ENCODE measurements around the gene BNIP3.
A peak's percentile ranks its signal among the peaks of the same experiment; 100 is the strongest.
"Not testable (repeated sequence)": the region's sequence is repeated elsewhere in the genome, so short reads cannot be mapped to it uniquely, and the experiment has no call there.

BNIP3 gene

DNA sequence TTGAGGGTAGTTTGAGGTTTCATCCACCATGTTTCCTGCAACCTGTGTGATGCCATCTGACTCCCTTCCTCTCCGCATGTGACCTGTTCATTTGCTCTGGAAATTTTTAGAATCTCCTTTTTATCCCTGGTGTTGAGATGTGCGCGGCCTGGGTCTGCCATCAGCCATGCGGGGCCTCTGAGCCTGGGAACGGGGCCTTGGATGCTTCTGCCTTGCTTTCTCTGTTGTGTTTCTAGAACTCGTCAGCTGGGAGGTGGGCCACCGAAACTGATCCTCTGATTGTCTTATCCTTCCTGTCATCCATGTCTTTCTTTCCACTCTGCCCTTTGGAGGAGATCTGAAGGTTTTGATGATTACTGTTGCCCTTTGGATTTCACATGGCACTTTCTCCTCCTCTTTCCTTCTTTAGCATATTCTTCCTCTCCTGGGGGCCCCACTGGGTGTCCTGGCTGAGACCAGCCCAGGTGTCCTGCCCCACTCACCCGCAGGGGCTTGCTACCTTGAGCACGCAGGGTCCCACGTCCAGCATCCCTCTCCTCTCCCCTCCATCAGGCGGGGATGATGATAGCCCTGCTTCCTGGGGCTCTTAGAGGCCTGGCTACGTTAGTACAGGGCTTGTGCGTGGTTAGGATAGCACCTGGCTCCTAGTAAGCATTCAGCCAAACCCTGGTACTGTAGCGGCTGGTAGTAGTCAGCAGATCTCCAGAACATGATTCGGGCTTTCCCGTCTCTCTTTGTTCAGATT is 51.0 kb downstream of the BNIP3 start:
- Mint-ChIP-seq H3K27ac (no peak overlapping the region), H3K9me3 (no peaks in the 10 kb centered on the region), H3K36me3 (ENCODE audit: low read depth) (peaks cover 62% of the 10 kb centered on the region), H3K27me3 (no peaks in the 10 kb centered on the region), H3K4me1 (ENCODE audit: low read depth) (peaks cover 61% of the 10 kb centered on the region), H3K4me3 (no peak overlapping the region)
- intact Hi-C loops (cut with micrococcal nuclease) = no loop called here

DNA sequence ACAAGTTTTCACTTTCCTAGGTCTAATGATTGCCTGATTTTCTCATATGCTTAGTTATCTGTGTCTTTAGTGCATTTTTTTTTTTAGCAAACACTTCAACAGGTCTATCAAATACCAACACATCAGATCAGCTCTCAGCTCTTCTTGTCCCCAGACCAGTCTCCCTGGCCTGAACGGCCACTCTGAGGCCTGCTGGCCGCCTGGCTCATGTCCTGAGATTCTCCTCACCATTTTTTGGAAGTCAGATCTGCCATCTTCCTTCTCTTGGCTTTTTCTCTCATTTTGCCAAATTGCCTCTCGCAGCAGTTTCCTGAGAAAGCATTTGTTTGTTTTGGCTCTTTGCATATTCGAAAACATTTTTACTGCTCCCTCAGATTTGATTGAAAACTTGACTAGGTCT is 51.6 kb downstream of the BNIP3 start:
- Mint-ChIP-seq H3K27ac (no peak overlapping the region), H3K27me3 (no peaks in the 10 kb centered on the region), H3K4me3 (no peak overlapping the region), H3K9me3 (no peaks in the 10 kb centered on the region), H3K36me3 (ENCODE audit: low read depth) (peaks cover 56% of the 10 kb centered on the region), H3K4me1 (ENCODE audit: low read depth) (peaks cover 64% of the 10 kb centered on the region)
- intact Hi-C loops (cut with micrococcal nuclease) = no loop called here

DNA sequence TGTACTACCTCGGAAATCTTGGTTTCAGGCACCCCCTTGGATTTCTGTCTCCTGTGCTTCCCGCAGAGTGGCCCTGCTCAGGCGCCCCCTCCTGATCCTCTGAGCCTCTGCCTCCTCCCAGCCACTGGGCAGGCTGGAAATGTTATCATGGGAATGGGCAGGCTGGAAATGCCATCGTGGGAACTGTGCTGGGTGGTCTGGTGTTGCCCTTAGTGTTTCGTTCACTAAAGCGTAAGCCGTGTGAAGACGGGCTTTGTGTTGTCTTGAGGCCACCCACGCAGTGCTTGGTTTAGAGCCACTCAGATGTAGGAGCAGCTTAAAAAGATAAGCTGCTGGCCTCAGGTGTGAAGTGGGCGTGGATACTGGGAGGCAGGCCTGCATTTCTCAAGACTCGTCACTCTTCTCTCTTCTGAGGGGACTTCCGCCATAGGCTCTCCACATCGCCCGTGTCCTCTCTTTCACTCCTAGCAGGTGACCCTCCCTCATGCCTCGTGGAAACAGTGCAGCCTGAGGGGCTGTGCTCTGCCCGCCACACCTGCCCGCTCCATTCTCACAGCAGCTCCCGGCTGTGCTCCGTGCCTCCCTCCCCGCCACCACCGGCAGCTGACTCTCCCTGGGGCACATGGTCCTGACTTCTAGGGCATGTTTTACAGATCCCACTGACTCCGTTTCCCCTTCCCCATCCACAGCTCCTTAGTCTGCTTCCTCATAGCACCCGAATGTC is 52.4 kb downstream of the BNIP3 start:
- Mint-ChIP-seq H3K4me1 (ENCODE audit: low read depth) (peaks cover 67% of the 10 kb centered on the region), H3K27me3 (no peaks in the 10 kb centered on the region), H3K36me3 (ENCODE audit: low read depth) (peaks cover 47% of the 10 kb centered on the region), H3K27ac (peak overlapping the region; percentile 80), H3K4me3 (no peak overlapping the region), H3K9me3 (no peaks in the 10 kb centered on the region)
- intact Hi-C loops (cut with micrococcal nuclease) = no loop called here

DNA sequence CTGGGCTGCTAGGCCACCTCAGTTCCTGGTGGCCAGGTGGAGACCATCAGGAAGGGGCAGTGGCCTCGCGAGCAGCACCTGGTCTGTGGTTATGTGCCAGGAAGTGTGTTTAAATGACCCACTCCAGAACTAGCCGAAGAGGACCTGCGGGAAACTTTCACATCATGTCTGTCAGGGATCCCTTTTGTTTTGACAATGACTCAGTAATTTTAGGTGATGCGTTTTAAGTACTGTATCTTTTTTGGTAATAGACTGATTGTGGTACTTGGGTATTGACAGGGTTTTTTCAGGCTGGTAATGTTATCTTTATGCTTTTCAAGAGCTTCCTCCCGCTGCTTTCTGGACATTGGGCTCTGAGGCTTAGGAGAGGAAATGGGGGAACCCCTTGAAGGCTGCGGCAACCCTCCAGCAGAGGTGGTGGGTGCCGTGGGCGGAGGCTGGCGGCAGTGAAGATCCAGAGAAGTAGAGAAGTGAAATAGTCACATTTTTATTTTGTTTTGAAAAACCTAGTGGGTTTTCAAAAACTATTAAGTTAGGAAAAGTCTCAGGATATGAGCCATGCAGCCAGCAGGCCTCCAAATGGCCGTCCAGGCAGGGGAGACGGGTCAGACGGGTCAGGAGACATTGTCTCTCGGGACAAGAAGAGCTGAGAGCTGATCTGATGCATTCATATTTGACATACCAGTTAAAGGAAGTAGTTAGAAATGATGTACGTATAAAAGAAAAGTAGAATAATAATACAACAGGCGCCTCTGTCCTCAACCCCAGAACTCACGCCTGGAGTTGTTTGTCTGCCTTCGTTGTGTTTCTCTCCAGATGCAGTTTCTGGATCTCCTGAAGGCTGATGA is 53.3 kb downstream of the BNIP3 start:
- peak overlapping the region; percentile 37 for H3K4me3 Mint-ChIP-seq
- H3K36me3 Mint-ChIP-seq (ENCODE audit: low read depth) = peaks cover 43% of the 10 kb centered on the region
- peaks cover 67% of the 10 kb centered on the region for H3K4me1 Mint-ChIP-seq (ENCODE audit: low read depth)
- no peaks in the 10 kb centered on the region for H3K9me3 Mint-ChIP-seq
- peak overlapping the region; percentile 80 for H3K27ac Mint-ChIP-seq
- H3K27me3 Mint-ChIP-seq = no peaks in the 10 kb centered on the region
- intact Hi-C loops (cut with micrococcal nuclease) = no loop called here

DNA sequence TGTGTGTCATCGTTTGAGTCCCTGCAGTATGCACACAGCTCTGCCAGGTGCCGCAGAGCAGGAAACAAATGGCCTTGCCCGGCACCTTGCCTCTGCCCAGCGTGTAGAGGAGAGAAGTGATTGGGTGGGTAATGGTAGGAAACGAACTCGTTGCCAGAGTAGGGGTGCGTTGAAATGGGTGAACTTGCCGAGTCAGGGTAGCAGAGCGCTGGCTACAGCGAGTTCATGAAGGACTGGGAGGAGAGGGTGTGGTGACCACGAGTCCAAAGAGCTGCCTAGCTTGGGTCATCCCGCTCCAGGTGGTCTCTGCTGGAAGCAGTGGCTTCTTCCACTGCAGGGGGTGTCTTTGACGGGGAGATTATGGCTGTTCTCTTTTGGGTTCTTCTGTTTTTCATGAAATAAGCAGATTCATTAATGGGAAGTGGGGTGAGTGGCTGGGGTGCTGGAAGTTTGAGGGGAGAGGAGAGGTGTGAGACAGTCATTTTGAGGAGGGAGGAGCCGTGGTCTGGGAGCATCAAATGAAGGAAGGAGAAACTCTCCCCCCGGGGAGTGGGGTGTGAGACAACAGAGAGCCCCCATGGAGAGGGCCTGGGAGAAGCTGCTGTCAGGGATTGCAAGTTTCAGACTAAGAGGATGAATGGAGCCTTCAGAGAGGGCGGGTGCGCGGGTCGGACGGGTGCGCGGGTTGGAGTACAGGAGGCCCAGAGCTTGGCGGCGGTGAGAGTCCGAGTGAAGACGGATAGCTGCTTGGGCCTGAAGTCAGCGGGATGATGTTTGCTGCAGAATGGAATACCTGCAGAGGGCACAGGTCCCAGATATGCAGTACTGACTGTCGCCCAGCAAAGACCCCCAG is 54.8 kb downstream of the BNIP3 start:
- Mint-ChIP-seq H3K27ac (peak overlapping the region; percentile 4), H3K4me1 (ENCODE audit: low read depth) (peaks cover 69% of the 10 kb centered on the region), H3K27me3 (no peaks in the 10 kb centered on the region), H3K4me3 (no peak overlapping the region), H3K36me3 (ENCODE audit: low read depth) (peaks cover 46% of the 10 kb centered on the region), H3K9me3 (no peaks in the 10 kb centered on the region)
- intact Hi-C loops (cut with micrococcal nuclease) = no loop called here

DNA sequence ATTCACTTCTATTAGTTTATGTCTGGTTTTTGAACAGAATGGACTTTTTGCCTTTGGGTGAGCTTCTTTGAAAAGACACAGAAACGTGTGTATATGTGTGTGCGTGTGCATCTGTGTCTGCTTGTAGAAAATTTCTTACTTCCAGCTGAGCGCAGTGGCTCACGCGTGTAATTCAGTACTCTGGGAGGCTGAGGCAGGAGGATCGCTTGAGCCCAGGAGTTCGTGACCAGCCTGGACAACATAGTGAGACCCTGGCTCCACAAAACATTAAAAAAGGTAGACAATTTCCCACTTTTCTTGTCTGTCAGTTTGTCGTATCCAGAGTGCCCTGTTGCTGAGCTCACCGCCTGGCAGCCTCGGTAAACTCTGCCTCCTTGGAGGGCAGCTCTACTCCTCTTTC is 55.5 kb downstream of the BNIP3 start:
- intact Hi-C loops (cut with micrococcal nuclease) = no loop called here
- Mint-ChIP-seq H3K4me1 (ENCODE audit: low read depth) (peaks cover 66% of the 10 kb centered on the region), H3K4me3 (no peak overlapping the region), H3K9me3 (no peaks in the 10 kb centered on the region), H3K36me3 (ENCODE audit: low read depth) (peaks cover 40% of the 10 kb centered on the region), H3K27ac (no peak overlapping the region), H3K27me3 (no peaks in the 10 kb centered on the region)

DNA sequence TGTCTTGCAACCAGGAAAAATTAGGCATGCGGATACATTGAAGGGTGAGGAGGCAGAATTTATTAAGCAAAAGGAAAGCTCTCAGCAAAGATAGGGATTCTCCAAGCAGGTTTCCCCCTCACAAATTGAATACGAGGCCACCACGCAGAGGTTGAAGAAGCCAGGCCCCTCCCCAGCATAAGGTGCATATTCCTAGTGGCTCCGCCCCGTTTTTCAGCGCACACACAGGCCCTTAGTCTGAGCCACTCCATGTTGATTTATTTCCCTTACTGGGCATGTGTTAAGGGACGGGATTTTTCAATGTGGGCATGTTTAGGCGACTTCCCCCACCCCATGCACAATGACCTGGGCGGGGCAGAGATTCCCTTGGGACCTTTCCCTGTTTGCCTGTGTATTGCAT is 56.0 kb downstream of the BNIP3 start:
- Mint-ChIP-seq H3K27ac (no peak overlapping the region), H3K36me3 (ENCODE audit: low read depth) (peaks cover 36% of the 10 kb centered on the region), H3K9me3 (no peaks in the 10 kb centered on the region), H3K4me1 (ENCODE audit: low read depth) (peaks cover 65% of the 10 kb centered on the region), H3K4me3 (no peak overlapping the region), H3K27me3 (no peaks in the 10 kb centered on the region)
- intact Hi-C loops (cut with micrococcal nuclease) = no loop called here

DNA sequence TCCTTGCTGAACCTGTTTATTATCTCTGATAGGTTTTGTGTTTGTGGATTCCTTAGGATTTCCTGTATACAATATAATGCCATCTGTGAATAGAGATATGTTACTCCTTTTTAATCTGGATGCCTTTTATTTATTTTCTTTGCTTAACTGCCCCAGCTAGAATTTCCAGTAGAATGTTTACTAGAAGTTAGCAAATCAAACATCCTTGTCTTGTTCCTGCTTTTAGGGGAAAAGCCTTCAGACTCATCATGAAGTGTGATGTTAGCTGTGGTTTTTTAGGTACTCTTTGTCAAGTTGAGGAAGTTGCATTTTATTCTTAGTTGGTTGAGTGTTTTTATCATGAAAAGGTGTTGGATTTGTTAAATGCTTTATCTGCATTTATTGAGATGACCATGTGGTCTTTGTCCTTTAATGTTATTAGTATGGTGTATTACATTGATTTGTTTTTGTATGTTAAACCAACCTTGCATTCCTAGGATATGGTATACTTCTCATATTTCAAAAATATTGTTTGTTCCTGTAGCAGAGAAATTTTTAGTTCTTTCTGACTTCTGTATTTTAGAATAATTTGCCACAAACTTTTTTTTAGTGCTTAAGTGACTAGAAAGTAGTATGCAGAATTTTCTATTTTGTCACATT is 56.6 kb downstream of the BNIP3 start:
- no peak overlapping the region for H3K4me3 Mint-ChIP-seq
- no peaks in the 10 kb centered on the region for H3K9me3 Mint-ChIP-seq
- H3K4me1 Mint-ChIP-seq (ENCODE audit: low read depth) = peaks cover 64% of the 10 kb centered on the region
- intact Hi-C loops (cut with micrococcal nuclease) = no loop called here
- no peaks in the 10 kb centered on the region for H3K27me3 Mint-ChIP-seq
- H3K36me3 Mint-ChIP-seq (ENCODE audit: low read depth) = peaks cover 34% of the 10 kb centered on the region
- H3K27ac Mint-ChIP-seq = no peak overlapping the region

DNA sequence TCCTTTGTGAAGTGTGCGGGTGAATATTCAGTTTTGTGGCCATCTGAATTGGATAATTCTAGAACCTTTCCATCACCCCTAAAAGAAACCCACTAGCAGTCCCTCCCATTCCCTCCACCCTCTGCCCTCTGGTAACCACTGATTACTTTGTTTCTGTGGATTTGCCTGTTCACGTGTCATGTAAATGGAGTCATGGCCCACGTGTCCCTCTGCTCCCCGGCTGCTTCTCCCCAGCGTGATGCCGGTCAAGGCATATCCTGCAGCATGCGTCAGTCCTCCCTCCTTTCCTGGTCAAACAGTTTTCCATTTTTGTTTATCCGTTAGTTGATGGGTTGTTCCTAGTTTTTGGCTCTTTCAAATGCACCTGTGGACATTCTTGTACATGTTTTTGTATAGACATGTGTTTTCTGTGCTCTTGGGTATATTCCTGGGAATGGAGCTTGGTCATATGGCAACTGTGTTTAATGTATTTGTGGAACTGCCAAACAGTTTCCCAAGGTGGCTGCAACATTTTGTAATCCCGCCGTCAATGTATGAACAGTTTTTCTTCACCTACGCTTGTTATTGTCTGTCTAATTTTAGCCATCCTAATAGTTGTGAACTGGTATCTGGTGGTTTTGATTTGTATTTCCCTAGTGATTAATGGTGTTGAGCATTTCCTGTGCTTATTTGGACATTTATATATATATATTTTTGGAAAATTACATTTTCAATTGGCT is 58.5 kb downstream of the BNIP3 start:
- H3K9me3 Mint-ChIP-seq = peaks cover 12% of the 10 kb centered on the region
- H3K36me3 Mint-ChIP-seq (ENCODE audit: low read depth) = peaks cover 39% of the 10 kb centered on the region
- H3K4me1 Mint-ChIP-seq (ENCODE audit: low read depth) = peaks cover 64% of the 10 kb centered on the region
- H3K4me3 Mint-ChIP-seq = no peak overlapping the region
- intact Hi-C loops (cut with micrococcal nuclease) = no loop called here
- no peaks in the 10 kb centered on the region for H3K27me3 Mint-ChIP-seq
- no peak overlapping the region for H3K27ac Mint-ChIP-seq

DNA sequence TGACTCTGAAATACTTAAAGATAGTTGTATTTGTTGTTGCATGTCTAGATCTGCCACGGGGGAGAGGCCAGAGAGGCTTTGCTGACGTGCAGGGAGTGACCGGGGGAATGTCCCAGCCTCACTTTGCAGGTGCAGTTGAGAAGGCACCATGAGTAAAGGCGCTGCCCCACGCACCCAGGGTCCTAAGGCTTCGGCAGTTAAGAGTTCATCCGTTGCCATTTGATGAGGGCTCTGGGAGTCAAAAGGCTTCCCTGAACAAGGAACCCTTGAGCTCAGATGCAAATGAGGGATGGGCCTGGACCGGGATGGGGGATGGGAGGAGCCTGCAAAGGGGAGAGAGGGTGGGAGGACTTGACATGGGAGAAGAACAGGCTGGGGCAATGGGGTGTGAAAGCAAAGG is 60.5 kb downstream of the BNIP3 start:
- intact Hi-C loops (cut with micrococcal nuclease) = no loop called here
- no peaks in the 10 kb centered on the region for H3K27me3 Mint-ChIP-seq
- peaks cover 61% of the 10 kb centered on the region for H3K4me1 Mint-ChIP-seq (ENCODE audit: low read depth)
- H3K27ac Mint-ChIP-seq = no peak overlapping the region
- H3K9me3 Mint-ChIP-seq = peaks cover 33% of the 10 kb centered on the region
- no peak overlapping the region for H3K4me3 Mint-ChIP-seq
- H3K36me3 Mint-ChIP-seq (ENCODE audit: low read depth) = peaks cover 33% of the 10 kb centered on the region

DNA sequence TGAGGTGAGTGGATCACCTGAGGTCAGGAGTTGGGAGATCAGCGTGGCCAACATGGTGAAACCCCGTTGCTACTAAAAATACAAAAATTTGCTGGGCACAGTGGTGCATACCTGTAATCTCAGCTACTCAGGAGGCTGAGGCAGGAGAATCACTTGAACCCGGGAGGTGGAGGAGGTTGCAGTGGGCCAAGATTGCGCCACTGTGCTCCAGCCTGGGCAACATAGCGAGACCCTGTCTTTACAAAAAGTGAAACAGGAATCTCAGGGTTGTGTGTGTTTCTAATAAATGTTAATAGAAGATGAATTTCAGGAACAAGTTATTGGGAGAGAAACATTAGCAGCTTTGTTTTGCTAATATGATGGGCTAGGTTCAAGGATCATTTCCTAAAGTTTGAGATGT is 61.0 kb downstream of the BNIP3 start:
- Mint-ChIP-seq H3K9me3 (peaks cover 33% of the 10 kb centered on the region), H3K27me3 (no peaks in the 10 kb centered on the region), H3K4me1 (ENCODE audit: low read depth) (peaks cover 60% of the 10 kb centered on the region), H3K4me3 (no peak overlapping the region), H3K27ac (no peak overlapping the region), H3K36me3 (ENCODE audit: low read depth) (peaks cover 32% of the 10 kb centered on the region)
- intact Hi-C loops (cut with micrococcal nuclease) = no loop called here

DNA sequence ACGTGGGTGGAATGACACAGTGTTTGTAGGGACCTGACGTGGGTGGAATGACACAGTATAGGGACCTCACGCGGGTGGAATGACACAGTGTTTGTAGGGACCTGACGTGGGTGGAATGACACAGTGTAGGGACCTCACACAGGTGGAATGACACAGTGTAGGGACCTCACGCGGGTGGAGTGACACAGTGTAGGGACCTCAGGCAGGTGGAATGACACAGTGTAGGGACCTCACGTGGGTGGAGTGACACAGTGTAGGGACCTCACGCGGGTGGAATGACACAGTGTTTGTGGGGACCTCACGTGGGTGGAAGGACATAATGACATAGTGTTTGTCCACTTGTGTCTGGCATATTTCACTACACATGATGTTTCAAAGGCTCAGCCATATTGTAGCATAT is 61.6 kb downstream of the BNIP3 start:
- H3K27ac Mint-ChIP-seq = no peak overlapping the region
- peaks cover 33% of the 10 kb centered on the region for H3K9me3 Mint-ChIP-seq
- peaks cover 63% of the 10 kb centered on the region for H3K4me1 Mint-ChIP-seq (ENCODE audit: low read depth)
- no peak overlapping the region for H3K4me3 Mint-ChIP-seq
- no peaks in the 10 kb centered on the region for H3K27me3 Mint-ChIP-seq
- peaks cover 32% of the 10 kb centered on the region for H3K36me3 Mint-ChIP-seq (ENCODE audit: low read depth)
- intact Hi-C loops (cut with micrococcal nuclease) = no loop called here

DNA sequence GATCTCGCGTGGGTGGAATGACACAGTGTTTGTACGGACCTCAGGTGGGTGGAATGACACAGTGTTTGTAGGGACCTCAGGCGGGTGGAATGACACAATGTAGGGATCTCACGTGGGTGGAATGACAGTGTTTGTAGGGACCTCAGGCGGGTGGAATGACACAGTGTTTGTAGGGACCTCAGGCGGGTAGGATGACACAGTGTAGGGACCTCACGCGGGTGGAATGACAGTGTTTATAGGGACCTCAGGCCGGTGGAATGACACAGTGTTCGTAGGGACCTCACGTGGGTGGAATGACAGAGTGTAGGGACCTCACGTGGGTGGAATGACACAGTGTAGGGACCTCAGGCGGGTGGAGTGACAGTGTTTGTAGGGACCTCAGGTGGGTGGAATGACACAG is 62.3 kb downstream of the BNIP3 start:
- Mint-ChIP-seq H3K9me3 (peaks cover 33% of the 10 kb centered on the region), H3K4me1 (ENCODE audit: low read depth) (peaks cover 59% of the 10 kb centered on the region), H3K36me3 (ENCODE audit: low read depth) (peaks cover 35% of the 10 kb centered on the region)
- intact Hi-C loops (cut with micrococcal nuclease); H3K27me3 Mint-ChIP-seq; H3K27ac Mint-ChIP-seq; H3K4me3 Mint-ChIP-seq: not testable (repeated sequence)
